Esophagus muscularis mucosa (tissue), 4 donors: ENCODE data around the gene C5orf58. TPM values are rescaled to one million over a fixed set of nuclear protein-coding genes. Genes with fewer than 3 reads are reported as not detected.

Source experiments
- DNase-seq: peaks from one replicate; pipeline ENCODE4 v3.0.0-alpha.2; 2017; ENCODE audit errors: extremely low spot score
- H3K27ac ChIP-seq, 4 donors: fragments of 200-600 bp; sonication (generic); replicated peaks in 1 of 4; 1 replicate in 3 of 4; 2 replicates in 1 of 4; pipeline ENCODE4 v1.5.1; 2016 to 2019; ENCODE audit warnings: mild to moderate bottlenecking in 1 of 4
- H3K27me3 ChIP-seq, 4 donors: fragments of 200-600 bp; sonication (generic); one replicate each; pipeline versions ENCODE4 v1.5.1 to v1.6.0; 2016 to 2019
- H3K36me3 ChIP-seq, 4 donors: fragments of 200-600 bp; sonication (generic); one replicate each; pipeline ENCODE4 v1.5.1; 2016 to 2019
- H3K4me1 ChIP-seq, 4 donors: fragments of 200-600 bp; sonication (generic); one replicate each; pipeline ENCODE4 v1.5.1; 2016 to 2019
- H3K4me3 ChIP-seq, 4 donors: fragments of 200-600 bp; sonication (generic); 1 replicate in 2 of 4; 2 replicates in 2 of 4; pipeline ENCODE4 v1.5.1; 2016 to 2019; ENCODE audit warnings: mild to moderate bottlenecking in 4 of 4, moderate library complexity in 1 of 4
- H3K9me3 ChIP-seq, 4 donors: fragments of 200-600 bp; sonication (generic); 1 replicate in 3 of 4; 2 replicates in 1 of 4; pipeline ENCODE4 v1.5.1; 2016 to 2019
- CTCF ChIP-seq, 3 experiments: fragments of 200-600 bp in 2 of 3; fragments of 450-650 bp in 1 of 3; sonication (generic) in 2 of 3; IDR thresholded peaks; one replicate each; pipeline ENCODE4 v1.5.1; 2017 to 2019; ENCODE audit warnings: antibody characterized with exemption in 3 of 3, mild to moderate bottlenecking in 2 of 3, moderate library complexity in 1 of 3
- EP300 ChIP-seq: sonication (generic); formaldehyde crosslinking; IDR thresholded peaks from one replicate; pipeline ENCODE4 v1.6.1; 2017; ENCODE audit warnings: antibody characterized with exemption
- POLR2A ChIP-seq: fragments of 450-650 bp; IDR thresholded peaks from one replicate; pipeline ENCODE4 v1.6.1; 2017; ENCODE audit warnings: antibody characterized with exemption, moderate library complexity, mild to moderate bottlenecking, low read depth
- POLR2AphosphoS5 ChIP-seq, 2 donors: sonication (generic); formaldehyde crosslinking; IDR thresholded peaks; one replicate each; pipeline ENCODE4 v1.6.1; 2017; ENCODE audit warnings: antibody characterized with exemption in 2 of 2
- WGBS: methylation state at CpG from one replicate; pipeline ENCODE4 v1.1.5; 2018; 5-methylcytosine and 5-hydroxymethylcytosine counted together
- intact Hi-C: fragments of 100-400 bp; cut with DNase I; formaldehyde crosslinking; loops from one replicate; pipeline ENCODE4 v1.15.1; 2023
- total RNA-seq, 4 donors: library from RNA; depleted of rRNA; stranded (reverse); fragments of >200 nt; gene quantifications; one replicate each; pipeline versions ENCODE4 v1.1.0 to v1.2.1, GENCODE V29; 2016

C5orf58 gene
- total RNA-seq, 4 donors from 2014 or later, result 6.5 TPM; not detected in 3

- 78% methylated on average over 8 of the region's 8 CpGs for WGBS
- peak; percentile 57 for DNase-seq
- Histone ChIP-seq H3K27me3 (no peaks in the 10 kb centered on the region), H3K4me1 (peaks cover 0 to 43% (median 33%) of the 10 kb centered on the region in 4 donors), H3K9me3 (no peaks in the 10 kb centered on the region), H3K4me3 (no peak overlapping the region), H3K36me3 (peaks cover 0 to 42% (median 6%) of the 10 kb centered on the region in 4 donors), H3K27ac (peak overlapping the region in 3 of 4 donors; percentile 25 to 44 (median 42))
- intact Hi-C loops, result no loop called here
- TF ChIP-seq POLR2A (no peak), POLR2AphosphoS5 (IDR thresholded peaks at IDR 0.05) (peak in 1 of 2 donors; percentile 47), CTCF (IDR thresholded peaks at IDR 0.05) (no peak), EP300 (no peak)
These were observed 21.3 kb downstream of the C5orf58 start for GRCh38 chr5:170254056-170254455.

DNA sequence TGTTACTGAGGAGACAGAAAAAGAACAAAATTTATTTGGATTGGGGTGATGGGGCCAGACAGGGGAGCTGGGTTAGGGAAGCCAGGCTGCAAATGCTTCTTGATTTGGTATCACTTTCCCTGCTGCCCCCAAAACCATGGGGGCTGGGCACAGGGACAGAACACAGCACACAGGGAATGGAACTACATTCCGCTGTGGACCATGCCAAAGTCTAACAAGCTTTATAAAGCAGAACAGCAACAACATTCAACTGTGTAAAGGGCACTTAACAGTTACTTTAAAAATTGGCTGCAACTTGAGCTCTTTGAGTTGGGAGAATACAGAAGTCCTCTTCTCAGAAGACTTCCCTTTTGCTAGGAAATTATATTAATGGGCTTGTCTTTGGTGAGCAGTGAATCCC, 23.8 kb downstream of the C5orf58 start:
- 92% methylated on average over 1 of the region's 1 CpG for WGBS
- H3K27me3 ChIP-seq, result no peaks in the 10 kb centered on the region
- no peak overlapping the region for H3K4me3 ChIP-seq
- DNase-seq, result peak; percentile 31
- H3K4me1 ChIP-seq, result peaks cover 0 to 31% (median 28%) of the 10 kb centered on the region in 4 donors
- H3K9me3 ChIP-seq, result no peaks in the 10 kb centered on the region
- peaks cover 0 to 51% (median 7%) of the 10 kb centered on the region in 4 donors for H3K36me3 ChIP-seq
- TF ChIP-seq POLR2A (no peak), CTCF (IDR thresholded peaks at IDR 0.05) (no peak), POLR2AphosphoS5 (IDR thresholded peaks at IDR 0.05) (no peak), EP300 (no peak)
- H3K27ac ChIP-seq, result no peak overlapping the region
- intact Hi-C loops, result no loop called here

- TF ChIP-seq POLR2AphosphoS5 (IDR thresholded peaks at IDR 0.05) (no peak), EP300 (no peak), POLR2A (no peak), CTCF (IDR thresholded peaks at IDR 0.05) (no peak)
- H3K36me3 ChIP-seq, result peaks cover 0 to 58% (median 7%) of the 10 kb centered on the region in 4 donors
- intact Hi-C loops, result no loop called here
These were observed 24.6 kb downstream of the C5orf58 start for GRCh38 chr5:170257370-170257769.

GRCh38 chr5:170261528-170262043, 28.8 kb downstream of the C5orf58 start:
- Histone ChIP-seq H3K27ac (no peak overlapping the region), H3K4me1 (peaks cover 0 to 15% (median 9%) of the 10 kb centered on the region in 4 donors), H3K4me3 (no peak overlapping the region), H3K9me3 (no peaks in the 10 kb centered on the region), H3K27me3 (peaks cover 0 to under 1% (median 0%) of the 10 kb centered on the region in 4 donors), H3K36me3 (peaks cover 0 to 59% (median 5%) of the 10 kb centered on the region in 4 donors)
- peak; percentile 19 for DNase-seq
- intact Hi-C loops, result no loop called here
- no peak for TF ChIP-seq EP300
- TF ChIP-seq POLR2AphosphoS5 (IDR thresholded peaks at IDR 0.05), result no peak
- no peak for TF ChIP-seq POLR2A
- no peak for TF ChIP-seq CTCF (IDR thresholded peaks at IDR 0.05)
- WGBS, result 69% methylated on average over 3 of the region's 3 CpGs

More at GRCh38 chr5:170257370-170257769, 24.6 kb downstream of the C5orf58 start:
- H3K27me3 ChIP-seq, result no peaks in the 10 kb centered on the region
- no peak overlapping the region for H3K27ac ChIP-seq
- H3K9me3 ChIP-seq, result no peaks in the 10 kb centered on the region
- no peak overlapping the region for H3K4me3 ChIP-seq
- DNase-seq, result peak; percentile 60
- 98% methylated on average over 4 of the region's 4 CpGs for WGBS
- H3K4me1 ChIP-seq, result peaks cover 0 to 23% (median 20%) of the 10 kb centered on the region in 4 donors
